Fibroblast of pulmonary artery (primary cell): Measurements from ENCODE around the gene RAB5IF.

Experiments
- DNase-seq: peaks from one replicate; pipeline ENCODE4 v3.0.0-alpha.2; 2010; ENCODE audit warnings: low read depth
- H3K4me3 ChIP-seq: replicated peaks from 2 replicates; pipeline ENCODE4 v1.5.1; 2011; ENCODE audit warnings: low read depth, mild to moderate bottlenecking, control low read depth, low read length, moderate library complexity
- CTCF ChIP-seq: IDR thresholded peaks from 2 replicates; pipeline ENCODE4 v1.5.1; 2011; ENCODE audit warnings: mild to moderate bottlenecking, control low read depth, low read length, inconsistent platforms; ENCODE audit errors: missing control alignments

The RAB5IF gene

GRCh38 chr20:36578356-36579041 lies 27.1 kb upstream of the RAB5IF start:
- TF ChIP-seq CTCF: no peak
- H3K4me3 ChIP-seq: no peak overlapping the region
- no peak for DNase-seq

GRCh38 chr20:36579996-36580545 lies 25.5 kb upstream of the RAB5IF start:
- no peak overlapping the region for H3K4me3 ChIP-seq
- TF ChIP-seq CTCF: no peak
- DNase-seq: peak; percentile 27

- no peak for TF ChIP-seq CTCF
- DNase-seq: no peak
- H3K4me3 ChIP-seq: no peak overlapping the region
These were observed 23.3 kb upstream of the RAB5IF start for GRCh38 chr20:36582322-36582721.

- no peak overlapping the region for H3K4me3 ChIP-seq
- TF ChIP-seq CTCF: no peak
- DNase-seq: no peak
These were observed 22.8 kb upstream of the RAB5IF start for GRCh38 chr20:36582821-36583220.

- no peak for TF ChIP-seq CTCF
- no peak overlapping the region for H3K4me3 ChIP-seq
- no peak for DNase-seq
These were observed 21.5 kb upstream of the RAB5IF start for GRCh38 chr20:36584018-36584481.

- peak; percentile 14 for DNase-seq
- no peak for TF ChIP-seq CTCF
- no peak overlapping the region for H3K4me3 ChIP-seq
These were observed 20.0 kb upstream of the RAB5IF start for GRCh38 chr20:36585410-36586125.
